ENCODE measurements around the gene DCUN1D2.
"Not testable (repeated sequence)": the region's sequence is repeated elsewhere in the genome, so short reads cannot be mapped to it uniquely, and the experiment has no call there.

DCUN1D2 gene

GRCh38 chr13:113435907-113436306, 54.6 kb downstream of the DCUN1D2 start:
- in situ Hi-C loops (cut with HindIII; ENCODE audit: low pct_ligation_motif_present, low pct_unique_long_range_greater_than_20kb, low sequenced_read_pairs); DNase-seq: not testable (repeated sequence)

DNA sequence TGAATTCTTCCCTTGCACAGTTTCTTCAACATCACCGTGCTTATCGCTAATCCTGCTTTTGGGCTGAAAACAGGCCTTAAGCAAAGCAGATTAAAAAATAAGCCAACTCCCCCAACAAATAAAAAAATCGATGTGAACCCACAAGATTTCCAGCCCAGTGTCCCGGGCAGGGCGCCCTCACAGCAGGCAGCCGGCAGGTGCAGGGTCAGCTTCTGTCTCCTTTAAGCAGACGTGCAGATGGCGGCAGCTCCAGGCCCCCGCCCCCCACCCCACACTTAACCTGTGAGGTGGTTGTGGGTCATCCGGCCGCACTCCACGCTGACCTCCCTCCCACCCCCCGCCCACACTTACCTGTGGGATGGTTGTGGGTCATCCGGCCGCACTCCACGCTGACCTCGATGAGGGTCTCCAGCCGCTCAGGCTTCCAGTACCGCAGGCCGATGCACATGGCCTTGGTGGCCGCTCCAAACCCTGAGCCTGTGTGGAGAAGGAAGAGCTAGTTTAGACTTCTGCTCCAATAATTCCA, 57.1 kb downstream of the DCUN1D2 start:
- in situ Hi-C loops (cut with HindIII; ENCODE audit: low pct_ligation_motif_present, low pct_unique_long_range_greater_than_20kb, low sequenced_read_pairs) = no loop called here
- no peak for DNase-seq

DNA sequence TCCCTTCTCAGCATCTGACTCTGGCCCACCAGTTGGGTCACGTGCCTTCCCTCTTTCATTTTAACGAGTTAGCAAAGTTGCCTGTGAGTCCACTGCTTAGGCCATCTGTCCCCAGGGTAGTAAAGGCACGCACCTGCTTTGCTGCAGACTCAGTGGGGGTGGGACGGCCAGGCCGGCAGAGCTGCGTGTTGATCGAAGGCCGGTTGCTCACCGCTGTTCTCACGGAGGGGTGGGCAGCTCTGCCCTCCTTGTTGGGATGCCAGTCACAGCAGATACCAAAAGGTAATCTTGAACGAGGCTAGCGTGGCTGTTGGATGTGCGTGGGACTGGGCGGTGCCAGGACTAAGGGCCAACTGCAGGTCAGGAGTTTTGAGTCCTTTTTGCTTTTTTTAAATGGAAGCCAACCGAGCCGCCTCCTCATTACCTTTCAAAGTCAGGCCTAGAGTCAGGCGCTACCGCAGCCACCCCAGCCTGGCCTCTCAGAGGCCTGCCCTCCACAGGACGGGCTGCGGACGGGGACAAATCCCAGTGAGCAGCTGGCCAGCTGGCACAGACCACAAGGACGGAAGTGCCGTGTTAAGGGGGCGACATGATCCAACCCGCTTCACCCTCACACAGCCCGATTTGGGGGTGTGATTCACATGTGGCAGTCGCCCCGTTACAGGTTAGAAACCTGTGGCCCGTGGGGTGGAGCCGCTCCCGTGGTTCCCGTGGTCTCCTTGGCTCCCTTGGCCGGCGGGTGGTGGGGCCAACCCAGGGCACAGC, 57.8 kb downstream of the DCUN1D2 start:
- DNase-seq = no peak
- in situ Hi-C loops (cut with HindIII; ENCODE audit: low pct_ligation_motif_present, low pct_unique_long_range_greater_than_20kb, low sequenced_read_pairs) = no loop called here

- no peak for DNase-seq
- in situ Hi-C loops (cut with HindIII; ENCODE audit: low pct_ligation_motif_present, low pct_unique_long_range_greater_than_20kb, low sequenced_read_pairs) = no loop called here
Measured at GRCh38 chr13:113431171-113431570, 59.3 kb downstream of the DCUN1D2 start.

DNA sequence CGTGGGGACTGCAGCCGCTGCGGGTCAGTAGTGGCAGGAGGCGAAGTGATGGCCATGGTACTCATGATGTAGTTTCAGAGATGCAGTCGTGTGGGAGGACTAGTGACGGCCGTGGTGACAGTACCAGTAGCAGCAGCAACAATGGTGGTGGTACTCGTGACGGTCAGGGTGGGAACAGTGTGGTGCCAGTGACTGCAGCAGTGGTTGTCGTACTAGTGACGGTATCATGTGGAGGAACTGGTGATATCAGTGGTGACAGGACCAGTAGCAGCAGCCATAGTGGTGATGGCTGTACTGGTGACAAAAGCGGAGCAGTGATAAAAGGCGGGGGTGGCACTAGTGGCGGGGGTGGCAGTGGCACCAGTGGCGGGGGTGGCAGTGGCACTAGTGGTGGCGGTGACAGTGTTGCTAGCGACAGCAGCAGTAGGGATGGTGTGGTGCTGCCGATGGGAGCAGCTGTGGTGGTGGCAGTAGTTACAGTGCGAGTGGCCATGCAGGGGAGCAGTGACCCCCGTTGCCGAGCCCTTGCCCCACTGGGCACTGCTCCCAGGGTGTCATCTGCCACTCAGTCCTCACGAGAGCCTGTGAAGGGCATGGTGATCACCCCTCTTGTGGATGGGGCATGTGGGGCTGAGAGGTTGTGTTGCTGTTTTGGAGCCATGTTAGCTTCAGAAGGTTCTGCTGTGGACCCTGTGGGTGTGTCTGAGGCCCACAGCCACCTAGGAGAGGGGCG, 60.0 kb downstream of the DCUN1D2 start:
- no peak for DNase-seq
- in situ Hi-C loops (cut with HindIII; ENCODE audit: low pct_ligation_motif_present, low pct_unique_long_range_greater_than_20kb, low sequenced_read_pairs) = no loop called here

GRCh38 chr13:113429608-113429985, 60.9 kb downstream of the DCUN1D2 start:
- in situ Hi-C loops (cut with HindIII; ENCODE audit: low pct_ligation_motif_present, low pct_unique_long_range_greater_than_20kb, low sequenced_read_pairs) = no loop called here
- DNase-seq = no peak

DNA sequence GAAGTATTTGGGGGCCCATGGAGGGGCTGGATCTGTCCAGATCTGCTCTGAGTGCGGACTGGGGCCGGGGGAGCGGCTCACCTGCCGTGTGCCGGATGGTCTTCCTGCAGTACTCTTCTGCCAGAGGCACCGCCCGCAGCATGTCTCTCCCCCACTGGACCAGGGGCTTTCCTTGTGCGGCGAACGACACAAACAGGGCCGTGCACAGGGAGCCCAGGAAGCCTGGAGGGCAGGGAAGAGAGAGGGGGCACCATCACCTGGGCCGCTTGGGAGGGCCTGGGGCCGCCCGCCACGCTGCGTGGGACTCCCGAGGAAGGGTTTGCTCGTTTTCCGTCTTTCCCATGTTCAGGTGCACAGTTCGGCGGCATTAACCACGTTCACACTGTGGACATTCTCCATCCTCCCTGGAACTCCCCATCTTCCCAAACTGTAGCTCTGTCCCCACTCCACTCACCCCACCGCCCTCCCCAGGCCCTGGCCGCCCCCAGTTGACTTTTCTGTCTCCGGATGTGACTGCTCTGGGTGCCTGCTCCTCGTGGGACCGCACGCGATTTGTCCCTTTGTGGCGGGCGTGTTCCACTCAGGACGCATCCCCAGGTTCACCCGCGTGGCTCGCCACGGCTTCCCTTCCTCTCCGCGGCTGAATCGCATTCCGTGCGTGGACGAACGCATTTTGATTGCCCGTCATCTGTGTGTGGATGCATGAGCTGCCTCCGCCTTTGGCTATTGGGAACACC, 61.5 kb downstream of the DCUN1D2 start:
- in situ Hi-C loops (cut with HindIII; ENCODE audit: low pct_ligation_motif_present, low pct_unique_long_range_greater_than_20kb, low sequenced_read_pairs) = no loop called here
- no peak for DNase-seq

DNA sequence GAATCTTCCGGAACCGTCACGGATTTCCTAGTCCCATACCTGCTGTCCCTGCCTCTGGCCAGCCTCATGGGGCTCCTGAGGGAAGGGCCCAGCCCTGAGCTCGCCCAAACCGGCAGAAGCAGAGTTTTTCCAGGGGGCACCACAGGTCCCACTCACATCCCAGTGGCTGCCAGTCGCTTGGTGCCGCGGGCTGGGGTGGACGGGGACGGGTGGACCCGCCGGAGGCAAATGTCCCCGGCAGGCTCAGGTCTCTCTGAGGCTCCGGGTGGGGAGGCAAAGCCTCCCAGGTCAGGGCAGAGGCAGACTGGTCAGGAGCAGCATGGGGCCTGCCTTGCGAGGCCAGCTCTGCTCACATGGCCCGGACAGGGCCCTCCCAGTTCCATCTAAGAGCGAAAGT, 62.0 kb downstream of the DCUN1D2 start:
- in situ Hi-C loops (cut with HindIII; ENCODE audit: low pct_ligation_motif_present, low pct_unique_long_range_greater_than_20kb, low sequenced_read_pairs) = no loop called here
- no peak for DNase-seq

GRCh38 chr13:113427562-113428468, 62.7 kb downstream of the DCUN1D2 start:
- no peak for DNase-seq
- in situ Hi-C loops (cut with HindIII; ENCODE audit: low pct_ligation_motif_present, low pct_unique_long_range_greater_than_20kb, low sequenced_read_pairs) = no loop called here

GRCh38 chr13:113426591-113426986, 63.9 kb downstream of the DCUN1D2 start:
- no peak for DNase-seq
- in situ Hi-C loops (cut with HindIII; ENCODE audit: low pct_ligation_motif_present, low pct_unique_long_range_greater_than_20kb, low sequenced_read_pairs) = no loop called here

- in situ Hi-C loops (cut with HindIII; ENCODE audit: low pct_ligation_motif_present, low pct_unique_long_range_greater_than_20kb, low sequenced_read_pairs) = no loop called here
- DNase-seq = no peak
Measured at GRCh38 chr13:113425941-113426590, 64.4 kb downstream of the DCUN1D2 start.

DNA sequence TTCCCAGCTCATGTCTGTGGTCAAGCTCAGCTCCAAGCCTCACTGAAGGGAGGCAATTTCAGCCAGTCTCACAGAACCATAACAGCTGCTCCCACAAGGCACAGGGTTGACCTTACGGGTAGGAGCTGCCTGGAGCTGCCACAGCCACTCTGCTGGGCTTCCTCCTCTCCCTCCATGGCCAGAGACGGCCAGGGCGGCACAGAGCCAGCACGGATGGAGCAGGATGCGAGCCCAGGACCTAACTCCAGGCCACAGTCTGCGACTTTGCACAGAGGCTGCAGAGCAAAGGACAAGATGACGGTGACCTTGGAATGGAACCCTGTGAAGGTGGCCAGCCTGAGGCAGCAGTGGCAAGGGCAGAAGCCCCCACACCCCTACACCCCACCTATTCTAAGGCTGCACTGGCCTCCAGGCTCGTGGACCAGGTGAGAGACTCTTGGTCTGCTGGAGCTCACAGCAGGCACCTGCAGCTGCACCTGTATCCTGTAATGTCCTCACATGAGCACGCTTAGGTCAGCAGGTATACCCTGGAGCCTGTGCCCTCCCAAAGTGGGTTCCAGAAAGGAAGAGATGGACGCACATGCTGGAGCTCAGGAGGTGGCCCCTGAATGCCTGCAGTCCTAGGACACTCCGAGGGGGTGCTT, 66.9 kb downstream of the DCUN1D2 start:
- in situ Hi-C loops (cut with HindIII; ENCODE audit: low pct_ligation_motif_present, low pct_unique_long_range_greater_than_20kb, low sequenced_read_pairs) = no loop called here
- DNase-seq = no peak

GRCh38 chr13:113422807-113423519, 67.5 kb downstream of the DCUN1D2 start:
- DNase-seq = no peak
- in situ Hi-C loops (cut with HindIII; ENCODE audit: low pct_ligation_motif_present, low pct_unique_long_range_greater_than_20kb, low sequenced_read_pairs) = no loop called here

DNA sequence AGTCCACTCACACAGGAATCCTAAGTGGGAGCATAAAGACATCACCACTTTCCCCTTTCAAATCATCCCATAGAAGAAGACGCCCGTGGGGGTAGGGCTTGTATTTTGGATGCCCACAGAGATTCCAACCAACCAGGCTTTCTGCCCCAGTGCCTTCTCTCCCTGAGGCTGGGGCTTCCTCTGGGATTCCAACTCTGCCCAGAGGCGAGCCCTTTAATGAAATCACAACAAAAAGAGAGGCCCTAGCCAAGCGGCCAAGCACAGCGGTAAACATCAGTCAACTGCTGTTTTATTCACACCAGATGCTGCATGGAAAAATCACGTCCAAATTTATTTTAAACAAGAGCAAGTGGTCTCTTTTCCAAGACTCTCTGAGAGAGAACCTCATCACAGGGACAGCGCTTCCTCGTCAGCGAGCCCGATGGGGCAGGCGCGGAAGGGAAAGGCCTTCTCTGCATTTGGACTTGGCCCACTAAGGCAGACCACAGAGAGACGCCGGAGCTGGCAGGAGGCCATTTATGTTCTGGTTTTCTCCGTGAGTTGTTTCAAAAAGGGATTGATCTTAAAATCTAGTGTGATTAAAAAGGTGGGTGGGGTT, 68.7 kb downstream of the DCUN1D2 start:
- DNase-seq = no peak
- in situ Hi-C loops (cut with HindIII; ENCODE audit: low pct_ligation_motif_present, low pct_unique_long_range_greater_than_20kb, low sequenced_read_pairs) = no loop called here

- in situ Hi-C loops (cut with HindIII; ENCODE audit: low pct_ligation_motif_present, low pct_unique_long_range_greater_than_20kb, low sequenced_read_pairs) = no loop called here
- no peak for DNase-seq
Measured at GRCh38 chr13:113420833-113421600, 69.5 kb downstream of the DCUN1D2 start.

GRCh38 chr13:113420232-113420631, 70.3 kb downstream of the DCUN1D2 start:
- DNase-seq = no peak
- in situ Hi-C loops (cut with HindIII; ENCODE audit: low pct_ligation_motif_present, low pct_unique_long_range_greater_than_20kb, low sequenced_read_pairs) = no loop called here

Measured in ACHN (cell line).